D341Med (cell line): ENCODE data around the gene SREBF1.

ENCODE experiments used
- DNase-seq: peaks from one replicate; pipeline ENCODE4 v3.0.0; 2012; ENCODE audit warnings: low spot score

Gene SREBF1

DNA sequence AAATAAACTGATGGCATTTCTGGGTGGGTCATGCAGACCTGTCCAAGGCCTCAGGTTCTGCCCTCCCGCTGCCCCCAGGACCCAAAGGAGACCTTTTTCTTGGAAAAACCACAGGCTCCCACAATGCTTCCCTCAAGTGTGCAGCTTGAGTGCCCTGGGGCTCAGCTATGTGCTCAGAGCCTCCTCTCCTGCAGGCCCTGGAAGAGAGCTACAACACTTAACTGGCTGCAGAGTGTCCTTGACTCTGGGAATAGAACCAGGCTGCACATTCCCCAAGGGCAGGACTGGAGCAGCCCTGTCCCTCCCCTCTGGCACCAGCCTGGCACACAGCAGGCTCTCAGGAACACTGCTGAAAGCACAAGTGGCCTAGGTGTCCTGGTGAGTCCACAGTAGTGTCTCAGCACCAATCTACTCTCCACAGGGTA, 4.8 kb upstream of the SREBF1 start:
- no peak for DNase-seq

- DNase-seq = no peak
These were observed 4.2 kb upstream of the SREBF1 start for GRCh38 chr17:17840751-17841591.

- peak; percentile 90 for DNase-seq
These were observed 3.3 kb upstream of the SREBF1 start for GRCh38 chr17:17839791-17840707.

- DNase-seq = no peak
These were observed 1.5 kb upstream of the SREBF1 start for GRCh38 chr17:17837966-17838962.

DNA sequence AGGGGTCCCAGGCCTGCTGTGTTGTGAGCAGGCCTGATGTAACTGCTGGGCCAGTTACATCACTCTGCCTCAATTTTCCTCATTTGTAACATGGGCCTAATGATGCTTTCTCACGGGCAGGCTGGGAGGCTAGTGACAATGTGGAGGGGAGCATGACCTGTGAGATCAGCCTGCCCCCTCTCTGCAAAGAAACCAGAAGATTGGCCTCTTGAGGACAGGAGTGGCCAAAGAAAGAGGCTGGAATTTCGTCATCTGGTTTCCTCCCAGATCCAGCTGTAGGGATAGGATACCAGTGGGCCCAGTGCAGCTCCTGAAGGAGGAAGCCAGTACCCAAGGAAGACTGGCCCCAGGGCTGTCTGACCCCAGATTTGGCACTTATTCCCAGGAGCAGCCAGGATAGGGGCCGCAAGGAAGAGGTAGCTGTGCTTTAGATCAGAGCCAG, 615 bp upstream of the SREBF1 start:
- no peak for DNase-seq

DNA sequence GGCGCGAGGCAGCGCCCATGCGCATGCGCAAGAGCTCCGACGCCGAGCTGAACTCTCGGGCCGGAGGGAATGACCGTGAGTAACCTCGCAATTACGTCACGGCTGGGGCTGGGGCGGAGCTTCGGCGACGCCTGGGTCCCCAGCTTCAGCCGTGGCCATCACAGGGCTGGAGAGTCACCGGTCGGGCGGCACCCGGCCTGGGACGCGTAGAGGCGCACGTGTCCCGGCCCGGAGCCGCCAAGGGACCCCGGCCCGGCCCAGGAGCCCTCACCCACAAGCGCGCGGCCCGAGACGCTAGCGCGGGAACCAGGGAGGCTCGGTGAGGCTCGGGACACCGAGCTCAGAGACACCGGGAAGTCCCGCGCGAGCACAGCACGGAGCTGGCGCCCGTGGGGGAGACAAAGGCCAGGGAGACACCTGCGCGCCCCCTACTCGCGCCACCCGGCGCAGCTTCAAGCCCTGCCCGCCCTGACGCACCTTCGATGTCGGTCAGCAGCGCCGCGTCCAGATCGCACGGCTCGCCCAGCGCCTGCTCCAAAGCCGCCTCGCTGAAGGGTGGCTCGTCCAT, 452 bp downstream of the SREBF1 start:
- DNase-seq = peak; percentile 88

DNA sequence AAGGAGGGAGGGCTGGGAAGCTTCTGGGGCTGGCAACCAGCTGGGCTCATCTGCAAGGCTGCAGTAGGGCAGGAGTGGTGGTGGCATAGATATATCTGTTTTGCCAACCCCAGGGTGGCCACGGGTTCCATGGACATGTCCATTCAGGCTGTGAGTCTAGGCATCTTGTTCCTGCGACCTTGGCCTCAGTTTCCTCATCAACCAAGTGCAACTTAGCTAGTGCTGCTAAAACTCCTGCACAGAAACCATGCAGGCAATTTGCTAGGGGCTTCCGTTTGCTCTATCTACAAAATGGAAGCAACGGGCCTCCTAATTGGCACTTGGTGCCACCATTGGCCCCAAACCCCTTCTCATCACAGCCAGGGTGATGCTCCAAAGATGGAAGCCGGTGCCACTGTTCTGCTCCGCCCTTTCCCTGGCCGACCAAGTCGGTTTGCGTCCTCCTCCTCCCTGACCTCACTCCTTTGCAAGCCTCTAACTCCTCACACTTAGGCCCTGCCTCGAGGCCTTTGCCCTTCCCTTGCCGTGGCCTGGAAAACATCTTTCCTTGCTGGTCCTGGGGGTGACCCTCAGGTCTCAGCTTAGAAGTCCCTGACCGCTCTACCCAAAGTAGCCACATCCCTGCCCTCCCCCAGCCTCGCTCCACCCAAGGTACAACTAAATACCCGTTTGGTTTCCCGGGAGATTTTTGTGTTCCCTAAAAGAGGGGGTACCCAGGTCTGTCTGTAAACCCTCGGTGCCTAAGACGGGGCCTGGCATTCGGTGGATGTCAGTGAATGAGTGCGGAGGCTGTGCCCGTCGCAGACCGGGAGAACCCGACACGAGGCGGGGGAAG, 1.2 kb downstream of the SREBF1 start:
- DNase-seq = no peak

DNA sequence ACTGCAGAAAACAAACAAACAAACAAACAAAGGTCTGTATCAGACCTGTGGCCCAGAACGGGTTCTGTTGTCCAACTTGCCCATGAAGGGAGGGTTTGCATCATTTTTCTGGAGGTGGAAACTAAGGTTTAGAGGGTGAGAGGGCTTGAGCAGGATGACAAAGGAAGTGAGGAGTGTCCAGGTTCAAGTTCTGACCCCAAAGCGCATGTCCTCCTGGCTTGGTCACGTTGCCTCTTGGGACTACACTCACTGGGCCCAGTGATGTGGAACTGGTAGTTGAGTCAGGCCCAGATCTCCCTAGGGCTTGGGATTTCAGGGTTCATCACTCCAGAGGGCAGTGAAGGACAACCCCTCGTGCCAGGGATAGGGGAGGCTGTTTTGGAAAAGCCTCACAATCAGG, 1.8 kb downstream of the SREBF1 start:
- DNase-seq = no peak

DNA sequence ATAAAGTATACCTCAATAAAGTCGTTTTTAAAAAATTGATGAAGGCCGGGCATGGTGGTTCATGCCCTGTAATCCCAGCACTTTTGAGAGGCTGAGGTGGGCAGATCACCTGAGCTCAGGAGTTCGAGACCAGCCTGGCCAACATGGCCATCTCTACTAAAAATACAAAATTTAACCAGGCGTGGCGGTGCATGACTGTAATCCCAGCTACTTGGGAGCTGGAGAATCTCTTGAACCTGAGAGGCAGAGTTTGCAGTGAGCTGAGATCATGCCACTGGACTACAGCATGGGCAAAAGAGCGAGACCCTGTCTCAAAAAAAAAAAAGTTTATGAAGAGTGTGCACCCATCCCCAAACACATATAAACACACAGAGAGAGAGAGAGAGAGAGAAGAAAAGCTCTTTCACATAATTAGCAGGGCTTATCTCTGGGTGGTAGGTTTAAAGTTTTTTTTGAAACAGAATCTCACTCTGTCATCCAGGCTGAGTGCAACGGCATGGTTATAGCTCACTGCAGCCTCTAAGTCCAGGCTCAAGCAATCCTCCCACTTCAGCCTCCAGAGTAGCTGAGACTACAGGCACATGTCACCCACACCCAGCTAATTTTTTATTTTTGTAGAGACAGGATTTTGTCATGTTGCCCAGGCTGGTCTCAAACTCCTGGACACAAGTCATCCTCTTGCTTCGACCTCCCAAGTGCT, 3.0 kb downstream of the SREBF1 start:
- DNase-seq = no peak

GRCh38 chr17:17832032-17832363, 4.8 kb downstream of the SREBF1 start:
- no peak for DNase-seq

GRCh38 chr17:17831208-17832031, 5.4 kb downstream of the SREBF1 start:
- DNase-seq = no peak

- no peak for DNase-seq
These were observed 6.0 kb downstream of the SREBF1 start for GRCh38 chr17:17830740-17831207.

DNA sequence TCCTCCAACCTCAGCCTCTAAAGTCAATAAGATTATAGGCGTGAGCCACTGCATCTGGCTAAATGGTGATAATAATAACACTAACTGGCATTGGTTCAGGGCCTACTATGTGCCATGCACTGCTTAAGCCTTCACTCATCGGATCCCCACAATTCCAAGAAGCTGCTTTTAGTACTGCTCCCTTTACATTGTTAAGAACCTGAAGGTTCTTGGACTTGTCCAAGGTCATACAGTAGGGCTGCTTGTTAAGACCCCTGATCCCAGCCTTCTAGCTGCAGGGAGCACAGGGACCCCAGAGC, 6.6 kb downstream of the SREBF1 start:
- no peak for DNase-seq

GRCh38 chr17:17827826-17828621, 8.8 kb downstream of the SREBF1 start:
- DNase-seq = no peak

GRCh38 chr17:17826942-17827785, 9.6 kb downstream of the SREBF1 start:
- no peak for DNase-seq

- no peak for DNase-seq
These were observed 10.5 kb downstream of the SREBF1 start for GRCh38 chr17:17826342-17826713.
